GM18511 (cell line): ENCODE measurements around the gene MED28.

ENCODE experiments used
- ATAC-seq: cut with Tn5 transposase; IDR thresholded peaks from one replicate; pipeline ENCODE4 v1.9.1; 2021; ENCODE audit warnings: mild to moderate bottlenecking, moderate library complexity; ENCODE audit not compliant: unreplicated experiment

MED28 gene

GRCh38 chr4:17665346-17665745 is 50.9 kb downstream of the MED28 start:
- ATAC-seq, result peak; percentile 47

GRCh38 chr4:17665852-17666251 is 51.4 kb downstream of the MED28 start:
- ATAC-seq, result no peak

GRCh38 chr4:17667253-17667652 is 52.8 kb downstream of the MED28 start:
- no peak for ATAC-seq

- ATAC-seq, result no peak
Observed at GRCh38 chr4:17667653-17668201, 53.3 kb downstream of the MED28 start.

GRCh38 chr4:17670423-17670822 is 56.0 kb downstream of the MED28 start:
- ATAC-seq, result no peak

GRCh38 chr4:17680559-17681280 is 66.3 kb downstream of the MED28 start:
- no peak for ATAC-seq

- no peak for ATAC-seq
Observed at GRCh38 chr4:17681281-17682221, 67.1 kb downstream of the MED28 start.

- no peak for ATAC-seq
Observed at GRCh38 chr4:17682222-17682566, 67.8 kb downstream of the MED28 start.
